ENCODE data around the gene TMEM269.

DNA sequence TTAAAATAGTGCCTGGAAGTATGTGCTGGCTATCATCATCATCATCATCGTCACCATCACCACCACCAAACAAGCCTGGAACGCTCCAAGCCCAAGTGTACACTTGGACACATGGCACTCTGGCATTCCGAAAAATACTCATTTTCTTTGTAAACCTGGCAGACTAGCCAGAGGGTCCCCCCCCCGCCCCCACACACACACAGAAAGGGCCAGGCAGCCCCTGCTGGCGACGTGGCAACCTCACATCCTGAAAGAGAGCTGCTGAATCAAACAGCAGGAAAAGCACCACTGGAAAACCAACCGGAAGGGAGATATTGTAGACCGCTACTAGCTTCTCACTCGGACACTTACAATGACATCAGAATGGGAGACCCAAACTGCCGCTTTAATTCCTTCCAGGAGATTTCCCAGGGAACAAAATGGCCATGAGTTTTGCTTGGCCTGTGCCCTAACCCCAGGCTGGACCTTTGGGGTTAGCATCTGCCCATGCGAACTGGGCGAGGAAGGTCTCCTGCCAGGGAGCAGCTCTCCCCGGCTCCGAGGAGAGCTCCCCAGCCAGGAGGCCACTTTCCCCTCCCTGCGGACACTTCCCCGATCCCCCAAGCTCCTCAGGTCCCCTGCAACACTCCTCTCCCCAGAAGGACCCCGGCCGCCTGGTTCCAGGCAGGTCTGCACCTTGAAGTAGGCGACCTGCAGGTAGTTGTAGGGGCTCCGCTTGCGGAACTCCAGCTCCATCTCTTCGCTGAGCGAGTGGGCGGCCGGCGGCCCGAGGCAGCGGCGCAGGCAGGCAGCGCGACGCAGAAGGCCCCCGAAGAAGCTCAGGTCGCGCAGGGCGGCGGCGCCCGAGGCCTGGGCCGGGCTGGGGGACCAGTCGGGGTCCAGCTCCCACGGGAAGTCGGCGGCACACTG, 18.7 kb upstream of the TMEM269 start:
- TF ChIP-seq EZH2 (IDR thresholded peaks at IDR 0.05; ENCODE audit: low read length, unreplicated experiment): no peak
- TF ChIP-seq, protein P1, sequence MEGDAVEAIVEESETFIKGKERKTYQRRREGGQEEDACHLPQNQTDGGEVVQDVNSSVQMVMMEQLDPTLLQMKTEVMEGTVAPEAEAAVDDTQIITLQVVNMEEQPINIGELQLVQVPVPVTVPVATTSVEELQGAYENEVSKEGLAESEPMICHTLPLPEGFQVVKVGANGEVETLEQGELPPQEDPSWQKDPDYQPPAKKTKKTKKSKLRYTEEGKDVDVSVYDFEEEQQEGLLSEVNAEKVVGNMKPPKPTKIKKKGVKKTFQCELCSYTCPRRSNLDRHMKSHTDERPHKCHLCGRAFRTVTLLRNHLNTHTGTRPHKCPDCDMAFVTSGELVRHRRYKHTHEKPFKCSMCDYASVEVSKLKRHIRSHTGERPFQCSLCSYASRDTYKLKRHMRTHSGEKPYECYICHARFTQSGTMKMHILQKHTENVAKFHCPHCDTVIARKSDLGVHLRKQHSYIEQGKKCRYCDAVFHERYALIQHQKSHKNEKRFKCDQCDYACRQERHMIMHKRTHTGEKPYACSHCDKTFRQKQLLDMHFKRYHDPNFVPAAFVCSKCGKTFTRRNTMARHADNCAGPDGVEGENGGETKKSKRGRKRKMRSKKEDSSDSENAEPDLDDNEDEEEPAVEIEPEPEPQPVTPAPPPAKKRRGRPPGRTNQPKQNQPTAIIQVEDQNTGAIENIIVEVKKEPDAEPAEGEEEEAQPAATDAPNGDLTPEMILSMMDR (conservative IDR thresholded peaks at IDR 0.05; ENCODE audit: low read depth, low read length): peak; percentile 67
- TF ChIP-seq EZH2phosphoT487 (IDR thresholded peaks at IDR 0.05; ENCODE audit: borderline replicate concordance, low read length): no peak
